Stimulated activated CD4-positive, alpha-beta T cell treated with anti-CD3 and anti-CD28 coated beads, Interleukin-15, amount 100 ng/mL, for 48 hours (primary cell): ENCODE results near the gene DCAF11.

Experiments used
- DNase-seq, 2 donors: peaks; one replicate each; pipeline ENCODE4 v3.0.0-alpha.2; 2020; ENCODE audit warnings: low read depth in 2 of 2

The DCAF11 gene

DNA sequence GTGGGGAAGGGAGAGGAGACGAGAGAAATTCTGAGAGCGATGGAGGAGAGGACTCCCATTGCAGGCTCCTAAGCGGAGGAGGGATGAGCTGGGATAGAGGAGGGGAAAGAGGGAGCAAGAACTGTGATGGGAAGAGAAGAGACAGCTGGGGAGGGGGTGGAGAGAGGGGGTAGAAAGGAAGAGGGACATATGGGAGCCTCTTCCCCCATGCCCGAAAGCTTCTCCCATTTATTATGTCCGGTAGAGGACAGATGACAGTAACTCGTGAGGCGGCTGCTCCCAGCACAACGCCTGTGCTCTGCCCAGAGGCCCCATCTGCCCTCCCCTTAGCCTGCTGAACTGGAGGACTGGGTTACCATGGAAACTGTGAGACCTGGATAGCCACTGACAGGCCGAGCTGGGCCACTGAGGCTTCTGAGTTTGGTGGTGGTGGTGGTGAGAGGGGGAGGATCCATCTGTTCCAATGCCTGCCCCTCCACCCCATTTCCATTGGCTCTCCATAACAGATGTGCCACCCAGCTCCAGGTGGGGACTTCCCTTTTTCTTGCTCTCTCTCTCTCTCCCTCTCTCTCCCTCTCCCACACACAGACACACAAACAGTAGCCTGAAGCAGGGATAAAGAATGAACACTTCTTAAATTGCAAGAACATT lies 35.0 kb upstream of the DCAF11 start:
- DNase-seq: no peak

DNA sequence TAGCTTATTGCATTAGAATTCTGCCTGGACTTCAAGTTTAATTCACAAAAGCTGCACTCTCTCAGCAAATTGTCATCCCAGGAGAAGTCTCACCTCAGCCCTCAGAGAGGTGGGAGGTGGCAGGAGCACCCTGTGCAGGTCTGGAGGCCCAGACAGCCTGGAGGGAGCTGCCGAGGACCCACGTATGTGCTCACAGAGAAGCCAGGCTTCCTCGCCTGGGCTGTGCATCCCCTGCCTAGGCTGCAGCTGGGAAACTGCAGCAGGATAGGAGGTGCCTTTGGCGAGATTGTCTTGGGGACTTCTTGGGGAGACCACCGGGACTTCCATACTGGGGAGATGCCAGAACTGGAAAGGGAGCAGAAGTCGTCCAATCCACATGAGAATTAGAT lies 34.4 kb upstream of the DCAF11 start:
- no peak for DNase-seq

DNA sequence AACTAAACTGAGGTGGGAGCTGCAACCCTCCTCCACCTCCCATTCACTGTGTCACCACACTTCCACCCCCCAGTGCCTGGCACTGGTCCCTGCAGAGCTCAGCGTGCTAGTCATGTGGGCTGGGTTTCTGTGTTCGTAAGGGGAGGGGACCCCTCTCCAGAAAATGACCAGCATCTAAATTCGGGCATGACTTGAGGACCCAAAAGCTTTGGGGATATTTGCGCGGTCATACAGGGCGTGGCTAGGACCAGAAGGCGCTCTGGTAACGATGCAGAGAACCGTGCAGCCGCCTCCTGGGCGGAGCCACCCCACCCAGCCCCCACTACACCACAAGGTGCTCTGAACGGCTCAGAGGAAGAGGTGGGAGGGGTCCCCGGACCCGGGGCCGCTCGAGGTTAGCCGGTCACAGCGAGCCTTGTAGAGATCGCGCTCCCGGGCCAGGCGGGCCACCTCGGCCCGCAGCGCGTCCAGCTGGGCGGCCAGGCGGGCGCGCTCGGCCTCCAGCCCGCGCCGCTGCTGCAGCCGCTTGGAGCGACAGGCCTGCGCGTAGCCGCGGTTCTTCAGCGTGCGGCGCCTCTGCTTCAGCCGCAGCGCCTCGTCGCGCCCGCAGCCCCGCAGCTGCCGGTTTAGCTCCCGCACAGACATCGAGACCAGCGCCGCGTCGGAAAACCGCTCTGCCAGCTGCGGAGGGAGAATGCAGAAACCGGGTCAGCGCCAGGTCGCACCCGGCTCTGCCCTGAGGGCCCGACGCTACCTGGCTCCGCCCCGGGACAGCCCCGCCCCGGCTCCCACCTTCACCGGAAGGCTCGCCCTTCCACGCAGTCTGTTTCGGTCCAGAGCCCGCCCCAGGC lies 33.5 kb upstream of the DCAF11 start:
- DNase-seq: peak; percentile 36 to 66

DNA sequence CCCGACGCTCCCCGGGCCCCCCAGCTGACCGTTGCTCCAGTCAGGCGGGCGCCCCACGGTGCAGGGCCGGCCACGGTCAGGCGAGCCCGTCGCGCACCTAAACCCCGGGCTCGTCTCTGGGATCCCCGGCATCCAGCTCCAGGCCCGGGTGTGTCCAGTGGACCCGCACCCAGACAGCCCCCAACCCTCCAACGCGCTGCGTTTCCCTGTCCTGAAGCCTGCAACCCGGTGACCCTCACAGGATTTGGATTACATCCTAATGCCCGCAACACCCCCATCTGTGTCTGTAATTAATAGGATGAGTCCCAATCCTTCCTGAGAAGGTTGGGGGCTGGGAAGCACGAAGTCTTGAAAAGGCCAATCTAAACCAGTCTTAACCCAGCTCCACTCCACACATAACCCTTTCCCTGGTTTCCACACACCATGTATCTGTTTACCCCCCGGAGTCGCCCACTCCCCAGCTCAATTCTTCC lies 32.8 kb upstream of the DCAF11 start:
- no peak for DNase-seq

DNA sequence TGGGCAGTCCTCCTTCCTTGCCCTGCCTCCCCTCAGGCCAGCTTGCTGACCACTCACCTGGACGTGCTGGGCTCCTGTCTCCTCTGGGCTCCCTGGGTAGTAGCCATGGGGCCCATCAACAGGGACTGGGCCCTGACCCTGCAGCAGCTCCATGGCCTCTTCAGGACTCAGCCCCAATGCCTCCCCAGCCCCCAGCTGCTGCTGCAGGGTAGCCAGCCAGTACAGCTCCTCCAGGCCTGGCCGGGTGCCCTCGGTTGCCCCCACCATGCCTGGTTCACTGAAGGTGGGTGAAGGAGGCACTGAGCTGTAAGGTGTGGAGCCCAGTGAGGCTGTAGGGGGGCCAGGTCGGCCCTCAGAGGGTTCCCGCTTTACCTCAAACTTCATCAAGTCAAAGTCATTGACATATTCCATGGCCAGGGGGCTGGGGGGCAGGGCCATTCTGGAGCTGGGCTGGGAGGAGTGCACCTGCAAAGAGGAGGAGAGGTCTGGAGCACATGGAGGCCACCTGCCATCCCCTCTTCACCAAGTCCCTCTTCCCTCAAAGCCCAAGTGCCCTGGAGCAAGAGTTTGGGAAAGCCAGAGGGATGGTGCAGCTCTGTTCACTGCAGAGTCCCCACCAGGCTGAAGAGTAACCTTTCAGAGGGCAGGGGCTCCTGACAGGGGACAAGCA lies 32.0 kb upstream of the DCAF11 start:
- DNase-seq: no peak

DNA sequence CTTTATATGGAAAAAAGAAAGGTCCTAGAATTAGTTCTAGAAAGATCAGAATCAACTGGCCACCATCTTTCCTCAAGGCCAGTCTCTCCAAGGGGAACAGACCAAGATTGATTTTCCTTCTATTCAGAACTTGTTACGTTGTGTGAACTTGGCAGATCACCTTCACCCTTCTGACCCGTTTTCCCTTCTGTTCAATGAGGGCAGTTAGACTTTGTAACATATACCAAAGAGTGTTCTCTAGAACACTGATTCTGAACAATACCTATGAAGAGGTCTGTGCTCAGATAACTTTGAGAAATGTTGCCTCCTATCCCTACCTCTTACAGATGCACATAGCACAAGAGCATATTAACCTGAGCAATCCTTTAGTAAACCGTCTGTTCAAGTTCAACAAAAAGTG lies 31.1 kb upstream of the DCAF11 start:
- DNase-seq: no peak

DNA sequence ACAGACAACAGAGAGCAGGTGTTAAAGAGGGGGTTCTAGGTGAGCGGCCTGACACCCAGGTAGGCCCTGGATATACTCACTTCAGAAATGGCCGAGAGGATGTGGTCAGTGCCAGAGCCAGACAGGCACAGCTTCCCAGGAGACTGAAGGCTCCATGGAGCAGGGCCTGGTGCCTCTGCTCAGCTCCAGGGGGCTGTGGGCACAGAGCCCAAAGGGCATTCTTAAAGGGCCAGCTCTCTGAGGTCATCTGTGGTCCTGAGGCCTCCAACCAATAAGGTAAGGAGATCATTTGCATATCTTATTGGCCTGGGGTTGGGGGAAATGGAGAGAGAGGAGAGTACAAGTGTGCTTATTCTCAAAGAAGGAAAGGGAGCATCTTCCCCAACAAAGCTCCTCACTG lies 30.1 kb upstream of the DCAF11 start:
- DNase-seq: no peak

DNA sequence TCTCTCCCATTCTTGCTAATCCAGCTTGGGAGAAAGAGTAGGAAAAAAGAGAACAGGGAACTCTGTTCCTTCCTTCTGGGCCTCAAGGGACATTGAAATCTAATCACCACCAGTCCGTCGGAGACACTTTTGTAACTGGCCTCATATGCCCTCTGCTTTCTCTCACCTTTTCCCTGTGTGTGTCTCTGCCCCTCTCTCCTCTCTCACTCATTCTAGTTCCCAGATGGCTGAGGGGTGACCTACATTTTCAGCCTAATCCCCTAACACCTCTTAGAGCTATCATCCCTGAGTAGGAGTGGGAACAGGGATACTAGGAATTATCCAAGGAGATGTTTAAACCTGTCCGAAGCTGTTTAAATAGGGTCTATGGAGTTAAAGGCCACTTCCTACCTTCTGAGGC lies 29.4 kb upstream of the DCAF11 start:
- no peak for DNase-seq

DNA sequence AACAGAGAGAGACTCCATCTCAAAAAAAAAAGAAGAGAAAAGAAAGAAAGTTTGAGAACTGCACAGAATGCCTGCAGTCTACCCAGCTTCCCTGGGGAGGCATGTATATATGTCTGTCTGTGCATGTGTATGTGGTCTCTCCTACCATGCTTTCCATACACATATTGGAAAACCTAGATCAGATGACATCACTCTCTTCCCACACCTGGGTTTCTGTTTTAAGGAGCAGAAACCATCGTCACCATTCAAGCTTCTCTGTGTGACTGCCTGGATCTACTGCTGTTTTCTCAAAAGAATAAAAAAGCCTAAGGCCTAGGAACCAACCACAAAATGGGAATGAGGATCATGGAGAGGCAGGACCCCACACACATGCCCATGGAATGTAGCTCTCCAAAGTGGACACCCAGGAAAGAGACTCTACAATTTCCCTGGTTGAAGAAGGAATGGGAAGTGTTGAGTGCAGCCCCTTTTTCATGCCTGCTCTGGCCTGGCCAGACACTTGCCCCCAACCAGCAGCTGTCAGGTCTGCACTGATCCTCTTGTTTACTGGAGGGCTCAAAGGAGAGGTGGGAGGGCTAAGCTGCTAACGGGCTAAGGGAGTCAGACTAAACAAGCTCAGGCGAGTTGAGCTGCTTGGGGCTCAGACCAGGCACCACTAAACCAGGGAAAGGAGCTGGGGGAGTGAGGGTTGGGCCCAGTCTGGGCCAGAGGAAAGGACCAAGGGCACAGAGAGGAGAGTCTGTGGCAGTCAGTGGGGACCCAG lies 28.2 kb upstream of the DCAF11 start:
- no peak for DNase-seq

DNA sequence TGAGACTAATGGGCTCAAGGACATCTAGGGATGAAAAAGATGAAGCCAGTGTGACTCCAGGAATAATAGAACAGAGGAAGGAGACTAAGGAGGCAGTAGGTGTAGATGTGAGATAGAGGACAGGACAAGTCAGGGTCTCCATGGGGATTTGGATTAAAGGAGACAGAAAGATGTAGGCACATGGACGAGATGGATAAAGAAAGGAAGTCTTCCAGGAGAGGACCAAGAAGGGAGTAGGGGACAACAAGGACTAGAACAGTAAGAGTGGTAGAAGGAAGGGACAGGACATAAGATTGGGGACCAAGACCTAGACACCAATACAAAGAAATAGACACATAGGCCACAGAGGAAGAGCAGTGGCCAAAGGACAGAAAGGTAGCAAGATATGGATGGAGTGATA lies 27.6 kb upstream of the DCAF11 start:
- DNase-seq: no peak

DNA sequence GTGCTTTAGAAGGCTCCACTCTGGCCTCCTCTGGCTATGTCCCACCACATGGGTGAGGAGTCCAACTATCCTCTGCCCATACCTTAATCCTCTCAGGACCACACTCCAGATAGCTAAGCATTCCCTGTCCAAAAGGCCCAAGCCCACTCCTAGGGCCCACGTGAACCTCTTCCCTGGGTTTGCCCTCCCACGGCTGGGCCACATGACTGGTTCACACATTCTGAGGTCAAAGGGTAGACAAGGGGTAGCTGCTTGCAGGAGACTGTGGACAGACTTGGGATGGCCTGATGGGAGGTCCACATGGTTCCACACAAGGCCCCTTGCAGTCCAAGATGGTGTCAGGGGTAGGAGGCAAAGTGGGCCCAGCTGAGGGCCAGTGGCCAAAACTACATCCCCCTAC lies 26.5 kb upstream of the DCAF11 start:
- DNase-seq: no peak

DNA sequence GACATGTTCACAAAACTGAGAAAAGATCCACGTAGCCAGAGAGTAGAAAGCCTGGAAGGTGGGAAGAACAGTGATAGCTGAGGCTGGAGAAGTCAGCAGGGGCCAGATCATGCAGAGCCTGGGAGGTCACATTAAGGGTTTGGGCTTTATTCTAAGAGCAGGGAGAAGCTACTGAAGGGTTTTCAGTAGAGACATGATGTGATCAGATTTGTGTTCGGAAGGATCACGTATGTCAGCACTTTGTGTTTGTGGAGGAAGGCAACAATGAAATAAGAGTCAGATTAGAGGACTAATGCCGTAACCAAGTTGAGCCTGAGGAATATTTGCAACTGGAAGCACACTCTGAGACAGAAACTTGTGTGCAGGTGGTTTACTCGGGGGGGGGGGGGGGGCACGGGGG lies 24.7 kb upstream of the DCAF11 start:
- DNase-seq: no peak

DNA sequence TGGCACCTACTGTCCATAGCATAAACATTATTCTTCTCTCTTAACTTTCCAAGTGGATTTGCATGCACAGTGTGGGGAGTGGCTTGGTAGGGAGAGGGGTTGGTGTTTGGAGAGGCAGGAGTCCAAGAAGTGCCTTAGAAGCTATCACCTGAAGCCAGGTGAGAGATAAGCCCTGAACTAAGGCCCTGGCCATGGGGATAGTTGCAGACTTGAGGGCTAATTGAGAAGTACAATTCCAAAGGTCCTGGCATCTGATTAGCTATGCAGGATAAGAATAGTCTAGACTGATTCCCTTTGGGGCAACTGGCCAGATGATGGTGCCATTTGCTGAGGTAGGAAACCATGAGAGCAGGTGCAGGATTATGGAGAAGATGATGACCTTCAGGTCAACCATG lies 22.5 kb upstream of the DCAF11 start:
- no peak for DNase-seq

DNA sequence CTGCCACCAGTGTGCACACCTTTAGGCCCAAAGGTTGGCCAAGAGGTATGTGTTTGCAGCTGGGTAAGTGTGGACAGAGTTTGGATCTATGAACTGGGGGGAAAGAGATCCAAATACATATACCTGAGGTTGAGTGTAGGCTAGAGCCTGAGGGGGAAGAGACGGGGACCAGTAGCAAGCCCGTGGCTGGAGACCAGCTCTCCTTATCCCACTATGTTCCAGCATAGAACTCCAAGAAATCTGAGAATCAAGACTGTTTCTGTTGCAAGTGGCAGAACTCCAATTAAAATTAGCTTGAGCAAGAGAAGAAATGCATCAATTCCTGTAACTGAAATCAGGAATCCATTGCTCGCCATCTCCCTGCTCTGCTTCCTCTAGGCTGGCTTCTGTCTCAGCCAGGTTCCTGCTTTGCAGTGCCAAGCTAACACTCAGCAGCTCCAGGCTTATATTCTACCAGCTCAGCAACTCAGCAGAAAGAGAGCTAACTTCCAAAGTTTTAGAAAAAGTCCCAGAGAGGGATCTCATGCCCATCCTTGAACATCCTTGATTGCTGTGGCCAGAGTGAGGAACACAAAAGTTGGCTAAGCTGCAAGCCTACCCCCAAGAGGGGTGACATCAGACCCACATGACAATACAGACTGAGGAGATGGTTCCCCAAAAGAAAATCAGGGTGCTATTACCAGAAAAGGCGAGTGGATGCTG lies 21.9 kb upstream of the DCAF11 start:
- no peak for DNase-seq

DNA sequence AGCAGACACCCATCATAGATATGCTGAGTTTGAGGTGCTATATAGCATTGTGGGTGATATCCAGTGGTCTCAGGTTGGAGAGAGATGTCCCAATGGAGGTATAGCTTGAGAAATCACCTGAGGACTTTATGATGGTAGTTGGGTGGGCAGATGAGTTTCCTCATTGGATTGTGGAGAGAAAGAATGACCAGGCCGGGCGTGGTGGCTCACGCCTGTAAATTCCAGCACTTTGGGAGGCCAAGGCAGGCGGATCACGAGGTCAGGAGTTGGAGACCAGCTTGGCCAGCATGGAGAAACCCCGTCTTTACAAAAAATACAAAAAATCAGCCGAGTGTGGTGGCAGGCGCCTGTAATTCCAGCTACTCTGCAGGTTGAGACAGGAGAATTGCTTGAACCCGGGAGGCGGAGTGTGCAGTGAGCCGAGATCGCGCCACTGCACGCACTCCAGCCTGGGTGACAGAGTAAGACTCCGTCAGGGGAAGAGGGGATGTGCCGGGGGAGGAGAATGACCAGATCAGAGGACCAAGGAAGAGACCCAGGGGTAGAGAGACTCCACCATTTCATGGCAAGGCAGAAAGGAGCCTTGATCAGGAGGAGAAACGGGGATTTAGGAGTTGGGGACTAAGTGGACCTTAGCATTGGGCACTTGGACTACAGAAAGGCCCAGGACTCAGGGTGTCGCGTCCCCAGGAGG lies 21.2 kb upstream of the DCAF11 start:
- no peak for DNase-seq

DNA sequence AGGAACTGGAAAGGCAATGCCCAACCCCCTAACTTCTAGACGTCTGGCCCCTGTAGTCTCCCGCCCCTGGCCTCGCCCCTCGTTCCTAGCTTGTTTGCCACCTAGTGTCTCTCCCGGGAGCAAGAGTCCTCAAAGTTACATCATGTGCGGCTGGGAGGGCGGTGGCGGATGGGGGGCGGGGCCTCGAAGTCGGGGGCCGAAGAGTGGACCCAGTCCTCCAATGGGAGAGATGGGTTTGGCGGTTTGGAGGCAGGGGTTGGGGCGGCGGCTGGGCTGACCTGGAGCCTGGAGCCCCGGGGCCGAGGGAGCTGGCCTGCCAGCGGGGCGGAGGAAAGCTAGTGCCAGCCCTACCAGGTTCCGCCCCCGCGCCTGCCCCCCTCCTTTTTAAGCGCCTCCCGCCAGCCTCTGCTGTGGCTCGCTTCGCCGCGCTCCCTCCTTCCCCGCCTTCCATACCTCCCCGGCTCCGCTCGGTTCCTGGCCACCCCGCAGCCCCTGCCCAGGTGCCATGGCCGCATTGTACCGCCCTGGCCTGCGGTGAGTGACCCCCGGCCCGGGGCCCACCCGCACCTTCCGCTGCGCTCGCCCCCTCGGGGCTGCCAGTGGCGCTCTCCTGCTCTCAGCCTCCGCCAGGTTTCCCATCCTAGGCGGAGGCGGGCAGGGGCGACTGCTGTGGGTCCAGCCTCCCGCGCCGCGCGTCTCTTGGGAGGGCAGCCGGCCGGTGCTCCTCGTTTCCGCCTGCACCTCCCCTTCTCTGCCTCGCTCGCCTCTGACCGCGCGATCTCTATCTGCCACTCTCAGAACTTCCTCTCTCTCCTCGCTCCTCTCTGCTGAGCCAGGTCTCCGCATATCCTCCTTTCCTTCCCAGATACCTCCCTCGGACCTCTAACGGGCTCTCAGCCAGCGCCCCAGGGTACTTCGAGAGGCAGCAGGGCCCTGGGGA lies 20.4 kb upstream of the DCAF11 start, which contains the start of gene PCK2:
Gene PCK2, plus strand, starts transcription at position 411 of the 940 bp plus-strand sequence. Its CDS starts 95 bp downstream, at position 506.
- DNase-seq: peak; percentile 79 to 83

DNA sequence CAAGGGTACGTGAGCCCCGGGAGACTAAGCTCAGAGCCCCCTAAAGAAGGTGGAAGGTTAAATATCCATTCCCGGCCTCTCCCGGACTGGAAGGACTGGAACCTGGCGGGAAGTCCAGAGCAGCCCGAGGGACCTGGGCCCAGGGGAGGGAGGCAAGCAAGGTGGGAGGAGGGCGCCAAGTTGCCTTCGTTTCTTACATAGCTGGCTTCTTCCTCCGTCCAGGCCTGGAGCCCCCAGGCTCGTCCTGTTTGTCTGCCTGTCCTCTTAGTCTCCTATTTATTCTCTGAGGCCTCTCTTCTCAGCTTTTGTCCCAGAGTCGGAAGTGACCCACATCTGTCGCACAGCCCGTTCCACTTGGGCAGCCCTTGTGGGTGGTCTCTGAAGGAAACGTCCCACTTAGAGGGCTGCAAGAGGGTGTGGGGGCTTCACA lies 19.7 kb upstream of the DCAF11 start:
- DNase-seq: no peak

DNA sequence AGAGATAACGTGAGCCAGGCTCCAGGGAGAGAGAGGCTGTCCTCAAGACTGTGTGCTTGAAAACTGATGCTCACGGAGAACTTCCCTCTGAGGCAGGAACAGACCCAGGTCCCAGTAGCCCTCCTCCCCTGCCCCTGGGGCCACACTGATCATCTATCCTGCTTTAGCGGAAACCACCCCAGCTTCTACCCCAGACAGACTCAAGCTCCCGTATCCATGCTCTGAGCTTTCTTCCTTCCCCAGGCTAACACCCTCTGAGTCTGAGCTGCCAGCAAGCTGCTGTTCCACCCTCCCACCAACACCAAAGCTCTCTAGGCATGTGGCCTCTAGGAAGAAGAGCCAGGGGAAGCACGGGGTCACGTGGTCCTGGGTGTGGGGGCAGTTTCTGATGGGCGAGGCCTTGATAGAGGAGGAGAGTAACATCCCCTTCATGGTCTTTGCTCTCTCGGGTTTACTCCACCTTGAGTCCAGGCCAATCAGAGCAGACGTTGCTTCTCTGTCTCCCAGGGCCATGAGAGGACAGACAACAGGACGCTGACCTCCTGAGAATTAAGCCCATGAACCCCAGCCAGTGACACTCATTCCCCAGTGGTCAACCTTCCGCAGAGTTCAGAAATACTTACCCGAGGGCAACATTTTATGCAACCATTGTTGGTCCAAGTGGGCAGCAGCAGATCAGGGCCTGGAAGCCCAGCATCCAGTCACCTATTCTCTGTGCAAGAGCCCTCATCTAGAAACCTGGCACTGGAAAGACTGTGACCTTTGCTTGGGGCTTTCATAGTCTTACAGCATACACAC lies 19.1 kb upstream of the DCAF11 start:
- peak; percentile 57 for DNase-seq
